Stimulated activated naive CD8-positive, alpha-beta T cell treated with anti-CD3 and anti-CD28 coated beads, Interleukin-15, Interleukin-2, amounts not matched to agents 100 ng/mL and 50 ng/mL, for 24 hours (primary cell): ENCODE data around the gene EVPLL.
"Not testable (repeated sequence)": the region's sequence is repeated elsewhere in the genome, so short reads cannot be mapped to it uniquely, and the experiment has no call there.

Experiments used
- H3K27ac Mint-ChIP-seq: one replicate; pipeline ENCODE4 v1.8.0; 2021; ENCODE audit warnings: mild to moderate bottlenecking, mixed read lengths
- H3K27me3 Mint-ChIP-seq: one replicate; pipeline ENCODE4 v1.8.0; 2021; ENCODE audit warnings: mixed read lengths
- H3K36me3 Mint-ChIP-seq: one replicate; pipeline ENCODE4 v1.8.0; 2021; ENCODE audit warnings: low read depth, mixed read lengths
- H3K4me1 Mint-ChIP-seq: one replicate; pipeline ENCODE4 v1.8.0; 2021; ENCODE audit warnings: low read depth, mixed read lengths
- H3K4me3 Mint-ChIP-seq: one replicate; pipeline ENCODE4 v1.8.0; 2021; ENCODE audit warnings: mild to moderate bottlenecking, mixed read lengths
- H3K9me3 Mint-ChIP-seq: one replicate; pipeline ENCODE4 v1.8.0; 2021; ENCODE audit warnings: mixed read lengths

EVPLL gene

GRCh38 chr17:18368946-18369345, 8.6 kb upstream of the EVPLL start:
- no peak overlapping the region for H3K27ac Mint-ChIP-seq
- no peaks in the 10 kb centered on the region for H3K36me3 Mint-ChIP-seq
- no peaks in the 10 kb centered on the region for H3K9me3 Mint-ChIP-seq
- H3K4me3 Mint-ChIP-seq = no peak overlapping the region
- H3K4me1 Mint-ChIP-seq = peaks cover 4% of the 10 kb centered on the region
- H3K27me3 Mint-ChIP-seq = peaks cover 3% of the 10 kb centered on the region

- Mint-ChIP-seq H3K36me3 (no peaks in the 10 kb centered on the region), H3K4me1 (peaks cover 4% of the 10 kb centered on the region), H3K4me3 (no peak overlapping the region), H3K27me3 (peaks cover 3% of the 10 kb centered on the region), H3K27ac (no peak overlapping the region), H3K9me3 (no peaks in the 10 kb centered on the region)
Observed at GRCh38 chr17:18370761-18371160, 6.8 kb upstream of the EVPLL start.

GRCh38 chr17:18371455-18371854, 6.1 kb upstream of the EVPLL start:
- Mint-ChIP-seq H3K27me3 (peaks cover 3% of the 10 kb centered on the region), H3K9me3 (no peaks in the 10 kb centered on the region), H3K4me3 (no peak overlapping the region), H3K4me1 (peaks cover 4% of the 10 kb centered on the region), H3K36me3 (no peaks in the 10 kb centered on the region), H3K27ac (no peak overlapping the region)

GRCh38 chr17:18373181-18373580, 4.4 kb upstream of the EVPLL start:
- not testable (repeated sequence) for H3K4me3 Mint-ChIP-seq, H3K36me3 Mint-ChIP-seq, H3K4me1 Mint-ChIP-seq, H3K27ac Mint-ChIP-seq, H3K9me3 Mint-ChIP-seq, H3K27me3 Mint-ChIP-seq

- Mint-ChIP-seq H3K27ac (no peak overlapping the region), H3K4me1 (peaks cover 4% of the 10 kb centered on the region), H3K9me3 (no peaks in the 10 kb centered on the region), H3K27me3 (peaks cover 3% of the 10 kb centered on the region), H3K36me3 (no peaks in the 10 kb centered on the region), H3K4me3 (no peak overlapping the region)
Observed at GRCh38 chr17:18374216-18374615, 3.4 kb upstream of the EVPLL start.

GRCh38 chr17:18378205-18378505, 577 bp downstream of the EVPLL start:
- H3K4me1 Mint-ChIP-seq = no peaks in the 10 kb centered on the region

GRCh38 chr17:18378614-18379013, 1.0 kb downstream of the EVPLL start:
- not testable (repeated sequence) for H3K9me3 Mint-ChIP-seq, H3K27me3 Mint-ChIP-seq, H3K4me3 Mint-ChIP-seq, H3K36me3 Mint-ChIP-seq, H3K4me1 Mint-ChIP-seq, H3K27ac Mint-ChIP-seq

More at GRCh38 chr17:18378205-18378505, 577 bp downstream of the EVPLL start:
- no peak overlapping the region for H3K4me3 Mint-ChIP-seq
- H3K9me3 Mint-ChIP-seq = no peaks in the 10 kb centered on the region
- H3K27me3 Mint-ChIP-seq = peaks cover 6% of the 10 kb centered on the region
- H3K27ac Mint-ChIP-seq = no peak overlapping the region
- no peaks in the 10 kb centered on the region for H3K36me3 Mint-ChIP-seq

- H3K36me3 Mint-ChIP-seq = no peaks in the 10 kb centered on the region
- no peak overlapping the region for H3K27ac Mint-ChIP-seq
- no peak overlapping the region for H3K4me3 Mint-ChIP-seq
- no peaks in the 10 kb centered on the region for H3K9me3 Mint-ChIP-seq
- no peaks in the 10 kb centered on the region for H3K4me1 Mint-ChIP-seq
- peaks cover 6% of the 10 kb centered on the region for H3K27me3 Mint-ChIP-seq
Observed at GRCh38 chr17:18379246-18380146, 1.9 kb downstream of the EVPLL start.

- H3K27me3 Mint-ChIP-seq = peaks cover 6% of the 10 kb centered on the region
- H3K4me1 Mint-ChIP-seq = no peaks in the 10 kb centered on the region
- no peak overlapping the region for H3K27ac Mint-ChIP-seq
- no peaks in the 10 kb centered on the region for H3K9me3 Mint-ChIP-seq
- H3K4me3 Mint-ChIP-seq = no peak overlapping the region
- H3K36me3 Mint-ChIP-seq = no peaks in the 10 kb centered on the region
Observed at GRCh38 chr17:18380471-18381157, 3.0 kb downstream of the EVPLL start.

- H3K27ac Mint-ChIP-seq = no peak overlapping the region
- H3K36me3 Mint-ChIP-seq = no peaks in the 10 kb centered on the region
- no peaks in the 10 kb centered on the region for H3K9me3 Mint-ChIP-seq
- peaks cover 6% of the 10 kb centered on the region for H3K27me3 Mint-ChIP-seq
- no peaks in the 10 kb centered on the region for H3K4me1 Mint-ChIP-seq
- no peak overlapping the region for H3K4me3 Mint-ChIP-seq
Observed at GRCh38 chr17:18381158-18381952, 3.8 kb downstream of the EVPLL start.

GRCh38 chr17:18381953-18382245, 4.3 kb downstream of the EVPLL start:
- H3K27me3 Mint-ChIP-seq = peaks cover 6% of the 10 kb centered on the region
- H3K27ac Mint-ChIP-seq = no peak overlapping the region
- no peak overlapping the region for H3K4me3 Mint-ChIP-seq
- H3K36me3 Mint-ChIP-seq = no peaks in the 10 kb centered on the region
- H3K9me3 Mint-ChIP-seq = no peaks in the 10 kb centered on the region
- H3K4me1 Mint-ChIP-seq = no peaks in the 10 kb centered on the region

- H3K36me3 Mint-ChIP-seq = no peaks in the 10 kb centered on the region
- H3K4me3 Mint-ChIP-seq = no peak overlapping the region
- H3K27ac Mint-ChIP-seq = no peak overlapping the region
- H3K4me1 Mint-ChIP-seq = no peaks in the 10 kb centered on the region
- no peaks in the 10 kb centered on the region for H3K9me3 Mint-ChIP-seq
- peaks cover 6% of the 10 kb centered on the region for H3K27me3 Mint-ChIP-seq
Observed at GRCh38 chr17:18382441-18383078, 5.0 kb downstream of the EVPLL start.

GRCh38 chr17:18383079-18383481, 5.5 kb downstream of the EVPLL start:
- not testable (repeated sequence) for H3K27me3 Mint-ChIP-seq, H3K27ac Mint-ChIP-seq, H3K4me1 Mint-ChIP-seq, H3K4me3 Mint-ChIP-seq, H3K36me3 Mint-ChIP-seq, H3K9me3 Mint-ChIP-seq

GRCh38 chr17:18384271-18384670, 6.7 kb downstream of the EVPLL start:
- H3K27ac Mint-ChIP-seq, H3K4me1 Mint-ChIP-seq, H3K36me3 Mint-ChIP-seq, H3K27me3 Mint-ChIP-seq, H3K4me3 Mint-ChIP-seq, H3K9me3 Mint-ChIP-seq: not testable (repeated sequence)

GRCh38 chr17:18387583-18387982, 10.0 kb downstream of the EVPLL start:
- not testable (repeated sequence) for H3K4me3 Mint-ChIP-seq, H3K27me3 Mint-ChIP-seq, H3K36me3 Mint-ChIP-seq, H3K4me1 Mint-ChIP-seq, H3K9me3 Mint-ChIP-seq, H3K27ac Mint-ChIP-seq
